GM21526 (cell line): ENCODE results near the gene FAM114A2.
"Not testable (repeated sequence)": the region's sequence is repeated elsewhere in the genome, so short reads cannot be mapped to it uniquely, and the experiment has no call there.

Experiments
- ATAC-seq: cut with Tn5 transposase; IDR thresholded peaks from one replicate; pipeline ENCODE4 v1.9.1; 2021; ENCODE audit warnings: moderate library complexity; ENCODE audit not compliant: unreplicated experiment, low FRiP score

Gene FAM114A2

GRCh38 chr5:154053468-154053867 is 14.8 kb upstream of the FAM114A2 start:
- no peak for ATAC-seq

DNA sequence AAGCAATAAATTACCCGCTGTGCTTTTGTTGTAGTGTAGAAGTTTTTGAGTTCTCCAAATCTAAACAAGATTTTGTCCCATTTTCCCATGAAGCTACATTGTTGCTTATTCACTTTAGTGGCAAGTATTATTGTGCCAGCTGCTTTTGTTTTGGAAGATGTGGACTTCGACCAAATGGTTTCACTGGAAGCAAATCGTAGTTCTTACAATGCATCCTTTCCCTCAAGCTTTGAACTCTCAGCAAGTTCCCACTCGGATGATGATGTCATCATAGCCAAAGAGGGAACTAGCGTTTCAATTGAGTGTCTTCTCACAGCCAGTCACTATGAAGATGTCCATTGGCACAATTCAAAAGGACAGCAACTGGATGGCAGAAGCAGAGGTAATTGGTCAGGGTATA is 10.9 kb upstream of the FAM114A2 start:
- no peak for ATAC-seq

DNA sequence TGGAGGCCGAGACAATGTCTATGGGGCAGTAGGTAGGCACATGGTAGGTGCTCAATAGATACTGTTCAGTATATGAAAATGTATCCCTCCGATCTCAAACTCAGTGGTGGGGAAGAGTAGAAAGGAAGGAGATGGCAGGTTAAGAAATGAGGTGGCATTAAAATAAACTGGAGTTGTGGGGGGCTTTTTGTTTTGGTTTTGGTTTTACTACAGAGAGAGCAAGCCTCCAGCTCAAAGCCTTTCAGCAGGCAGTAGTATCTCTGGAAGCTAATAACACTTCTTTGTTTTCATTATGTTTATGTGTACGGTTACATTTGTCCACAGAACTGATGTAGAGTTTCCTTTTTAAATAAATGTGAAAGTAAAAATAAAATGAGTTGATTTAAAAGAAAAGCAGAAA is 8.6 kb upstream of the FAM114A2 start:
- ATAC-seq = no peak

DNA sequence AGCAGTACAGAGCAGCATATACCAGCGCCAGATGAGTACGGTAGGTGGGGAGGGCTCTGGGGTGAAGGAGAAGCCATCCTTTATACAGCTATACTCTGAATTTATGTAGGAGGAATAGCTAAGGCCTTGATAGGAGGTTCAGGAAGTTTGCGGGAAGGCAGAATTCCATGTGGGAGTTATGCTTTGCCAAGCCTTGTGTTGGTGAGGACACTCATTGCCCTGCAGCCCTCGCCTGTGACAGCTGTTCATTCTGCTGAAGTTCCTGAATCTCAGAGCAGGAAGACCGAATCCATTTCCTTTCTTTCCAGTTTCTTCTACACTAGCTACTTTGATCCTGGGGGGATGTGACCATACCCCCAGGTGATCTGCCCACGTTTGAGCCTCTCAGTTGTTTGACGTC is 7.8 kb upstream of the FAM114A2 start:
- no peak for ATAC-seq

DNA sequence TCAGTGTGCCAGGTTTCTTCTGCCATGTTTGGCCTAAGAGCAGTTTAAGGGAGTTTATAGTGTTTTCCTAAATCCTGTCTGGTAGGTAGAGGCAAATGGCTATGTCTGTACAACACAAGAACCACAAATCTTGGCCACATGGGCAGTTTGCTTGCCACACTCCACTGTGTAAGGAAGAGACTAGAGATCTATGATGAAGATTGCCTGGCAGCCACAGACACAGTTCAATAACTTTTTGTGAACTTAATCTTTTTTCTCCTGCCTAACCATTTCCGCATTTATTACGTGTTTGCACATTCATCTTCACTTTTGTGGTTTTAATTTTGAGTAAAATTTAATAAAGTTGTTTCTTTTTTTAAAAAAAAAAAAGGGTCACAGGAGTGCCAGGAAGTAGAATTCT is 5.9 kb upstream of the FAM114A2 start:
- ATAC-seq = no peak

GRCh38 chr5:154044099-154044498 is 5.4 kb upstream of the FAM114A2 start:
- ATAC-seq = no peak

DNA sequence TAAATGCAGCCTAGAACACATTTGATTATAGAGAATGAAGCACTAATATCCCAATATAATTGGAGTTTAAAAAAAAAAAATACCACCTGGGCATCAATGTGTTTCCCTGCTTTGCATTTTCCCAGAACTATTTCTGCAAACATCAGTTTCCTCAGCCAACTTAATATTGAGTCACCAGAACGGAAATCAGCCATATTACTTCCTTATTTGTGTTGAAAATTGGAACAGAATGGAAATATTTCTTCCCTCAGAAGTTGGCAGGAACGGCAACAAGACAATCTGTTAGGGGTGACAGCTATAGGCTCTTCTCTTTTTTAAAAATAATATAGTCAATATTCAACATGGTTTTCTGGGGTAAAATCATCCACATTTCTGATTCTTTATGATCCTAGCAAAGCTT is 4.1 kb upstream of the FAM114A2 start:
- ATAC-seq = no peak

DNA sequence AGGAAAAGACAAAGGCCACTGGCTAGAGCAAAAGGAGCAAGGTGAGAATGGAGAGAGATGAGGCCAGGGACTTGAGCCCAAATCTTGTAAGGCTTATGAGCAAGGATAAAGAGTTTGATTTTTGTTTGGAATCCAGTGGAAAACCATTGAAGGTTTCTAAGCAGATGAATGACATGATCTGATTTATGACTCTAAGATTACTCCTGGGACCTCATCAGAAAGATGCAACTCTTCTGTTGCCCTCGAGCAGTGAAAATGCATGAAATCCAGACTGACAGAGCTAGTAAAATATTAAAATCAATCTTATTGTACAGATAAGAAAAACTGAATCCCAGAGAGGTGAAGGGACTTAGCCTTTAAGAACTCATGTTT is 734 bp upstream of the FAM114A2 start:
- no peak for ATAC-seq

DNA sequence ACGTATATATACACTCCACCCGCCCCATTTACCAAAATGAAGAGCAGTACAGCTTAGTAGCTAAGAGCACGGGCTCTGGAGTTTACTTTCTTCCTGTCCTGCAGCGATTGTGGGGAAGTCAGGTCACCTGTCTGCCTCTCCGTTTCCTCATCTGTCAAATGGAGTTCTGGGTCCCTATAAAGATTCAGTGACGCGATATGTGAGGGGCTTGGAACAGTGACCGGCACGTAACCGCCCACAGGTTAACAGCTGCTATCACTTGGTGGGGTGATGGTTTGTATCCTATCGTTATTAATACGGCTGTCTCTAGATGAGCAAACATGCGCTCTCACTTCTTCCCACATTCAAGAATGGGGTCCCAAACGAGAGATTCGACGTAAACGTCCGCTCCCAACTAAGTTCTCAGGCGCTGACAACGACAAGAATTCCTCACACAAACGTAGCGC is 426 bp downstream of the FAM114A2 start:
- ATAC-seq = peak; percentile 59

- no peak for ATAC-seq
Observed at GRCh38 chr5:154034944-154035343, 3.8 kb downstream of the FAM114A2 start.

GRCh38 chr5:154031937-154032489 is 6.7 kb downstream of the FAM114A2 start:
- ATAC-seq = no peak

GRCh38 chr5:154025951-154026350 is 12.8 kb downstream of the FAM114A2 start:
- no peak for ATAC-seq

- not testable (repeated sequence) for ATAC-seq
Observed at GRCh38 chr5:154018919-154019318, 19.8 kb downstream of the FAM114A2 start.

DNA sequence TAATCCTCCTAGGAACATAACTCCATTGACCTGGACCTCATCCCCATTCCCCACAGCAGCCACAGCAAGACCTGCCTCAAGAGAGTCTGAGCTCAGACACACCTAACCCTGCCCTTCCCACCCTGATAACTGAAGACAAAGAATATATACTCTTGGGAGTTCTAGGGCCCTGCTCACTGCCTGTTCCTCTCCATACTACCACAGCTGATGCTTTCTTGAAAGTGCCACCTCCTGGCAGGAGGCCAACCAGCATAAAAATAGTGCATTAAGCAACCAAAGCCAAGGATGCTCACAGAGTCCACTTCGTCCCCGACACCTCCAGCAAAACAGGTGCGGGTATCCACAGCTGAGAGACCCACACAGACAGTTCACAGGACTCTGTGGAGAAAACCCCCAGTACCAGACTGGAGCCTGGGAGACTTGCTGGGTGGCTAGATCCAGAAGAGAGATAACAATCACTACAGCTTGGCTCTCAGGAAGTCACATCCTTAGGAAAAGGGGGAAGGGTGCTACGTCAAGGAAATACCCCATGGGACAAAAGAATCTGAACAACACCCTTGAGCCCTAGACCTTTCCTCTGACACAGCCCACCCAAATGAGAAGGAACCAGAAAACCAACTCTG is 23.5 kb downstream of the FAM114A2 start:
- ATAC-seq = no peak

GRCh38 chr5:154010660-154011059 is 28.1 kb downstream of the FAM114A2 start:
- no peak for ATAC-seq

DNA sequence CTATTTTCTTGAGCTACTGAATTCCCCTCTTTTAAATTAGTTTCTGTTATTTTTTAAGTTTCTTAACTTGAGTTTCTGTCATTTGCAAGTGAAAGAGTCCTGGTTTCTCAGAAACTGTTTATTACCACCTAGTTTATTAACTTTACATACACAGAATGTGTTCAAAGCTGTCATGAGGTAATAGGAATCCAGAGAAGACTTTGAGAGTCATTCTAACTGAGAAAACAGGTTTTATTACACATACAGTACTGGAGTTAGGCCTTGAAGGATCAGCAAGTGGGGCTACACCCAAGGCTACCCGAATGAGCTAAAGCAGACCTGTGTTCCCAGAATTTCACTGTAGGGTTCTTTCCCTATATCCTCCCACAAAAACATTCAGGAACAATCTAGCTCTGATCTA is 33.1 kb downstream of the FAM114A2 start:
- no peak for ATAC-seq

DNA sequence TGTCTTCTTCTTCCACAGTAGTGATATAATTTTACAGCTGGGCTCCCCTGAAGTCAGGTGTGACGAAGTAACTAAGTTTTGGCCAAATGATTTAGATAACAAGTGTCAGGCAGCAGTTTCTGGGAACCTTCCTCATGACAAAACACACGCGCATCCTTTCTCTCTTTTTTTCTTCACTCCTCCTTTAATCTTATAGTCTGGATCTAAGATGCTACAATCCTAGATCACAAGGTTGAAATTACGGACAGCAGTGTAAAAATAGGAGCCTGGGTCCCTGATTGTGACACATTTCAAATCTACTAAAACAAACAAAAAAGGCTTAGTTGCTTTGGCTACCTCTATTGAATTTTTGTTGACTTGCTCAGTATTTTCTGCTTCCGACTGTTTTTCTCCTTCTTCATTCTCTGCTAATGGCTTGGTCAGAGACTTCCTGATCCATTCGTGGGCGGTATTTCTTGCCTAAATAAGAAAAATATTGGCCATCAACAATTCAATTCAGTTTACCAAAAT is 36.1 kb downstream of the FAM114A2 start:
- no peak for ATAC-seq

DNA sequence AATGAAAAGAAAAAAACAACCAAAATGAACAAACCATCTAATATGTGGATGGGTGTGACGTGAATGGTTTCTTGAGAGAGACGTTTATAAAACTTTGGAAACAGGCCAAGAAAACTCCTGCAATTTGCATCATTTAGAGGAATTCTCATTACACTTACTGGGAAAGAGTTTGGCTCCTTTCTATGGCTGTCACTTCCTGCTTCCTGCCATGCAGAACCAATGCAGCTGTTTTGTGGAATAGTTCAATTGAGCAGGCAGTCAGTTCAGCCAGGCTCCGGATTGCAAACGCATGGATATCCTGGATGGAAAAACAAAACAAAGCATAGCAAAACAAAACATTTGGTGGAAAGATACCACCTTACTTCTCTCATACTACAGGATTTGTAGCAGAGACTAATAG is 36.6 kb downstream of the FAM114A2 start:
- no peak for ATAC-seq

DNA sequence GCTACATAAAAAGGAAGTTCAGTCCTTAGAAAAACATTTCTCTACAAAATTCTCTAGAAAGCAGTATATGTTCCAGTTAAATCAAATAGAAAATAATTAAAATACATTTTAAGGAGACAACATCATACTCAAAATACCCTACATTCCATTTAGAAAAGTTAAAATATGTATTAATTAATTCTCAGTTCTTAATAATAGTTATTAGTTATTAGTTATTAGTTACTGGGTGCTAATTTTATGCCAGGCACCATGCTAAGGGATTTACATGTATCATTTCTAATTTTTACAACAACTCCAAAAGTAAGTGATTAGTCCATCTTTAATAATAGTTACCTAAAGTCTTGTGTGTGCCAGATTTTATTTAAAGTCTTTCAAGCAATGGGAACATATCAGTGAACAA is 38.0 kb downstream of the FAM114A2 start:
- no peak for ATAC-seq

GRCh38 chr5:153999995-154000394 is 38.7 kb downstream of the FAM114A2 start:
- no peak for ATAC-seq

- ATAC-seq = no peak
Observed at GRCh38 chr5:153998768-153999167, 39.9 kb downstream of the FAM114A2 start.

DNA sequence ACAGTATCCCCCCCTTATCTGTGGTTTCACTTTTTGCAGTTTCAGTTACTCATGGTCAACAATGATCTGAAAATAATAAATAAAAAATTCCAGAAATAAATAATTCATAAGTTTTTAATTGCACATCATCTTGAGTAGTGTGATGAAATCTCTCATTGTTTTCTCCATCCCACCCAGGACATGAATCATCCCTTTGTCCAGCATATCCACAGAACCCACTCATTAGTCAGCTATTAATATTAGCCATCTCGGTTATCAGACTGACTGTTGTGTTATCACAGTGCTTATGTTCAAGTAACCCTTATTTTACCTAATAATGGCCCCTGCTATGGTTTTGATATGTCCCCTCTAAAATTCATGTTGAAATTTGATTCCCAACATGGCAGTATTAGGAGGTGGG is 40.7 kb downstream of the FAM114A2 start:
- ATAC-seq = no peak

- ATAC-seq = no peak
Observed at GRCh38 chr5:153991168-153991567, 47.5 kb downstream of the FAM114A2 start.
